ENCODE measurements around the gene FHL2. TPM values are rescaled to one million over a fixed set of nuclear protein-coding genes. Genes with fewer than 3 reads are reported as not detected.

FHL2 gene
- total and polyA plus RNA-seq, 9 of the 15 experiments (the other 6 are each of a cell fraction or from before 2014, with no cell fraction given) = 7.5 to 33.1 (median 23.9) TPM

DNA sequence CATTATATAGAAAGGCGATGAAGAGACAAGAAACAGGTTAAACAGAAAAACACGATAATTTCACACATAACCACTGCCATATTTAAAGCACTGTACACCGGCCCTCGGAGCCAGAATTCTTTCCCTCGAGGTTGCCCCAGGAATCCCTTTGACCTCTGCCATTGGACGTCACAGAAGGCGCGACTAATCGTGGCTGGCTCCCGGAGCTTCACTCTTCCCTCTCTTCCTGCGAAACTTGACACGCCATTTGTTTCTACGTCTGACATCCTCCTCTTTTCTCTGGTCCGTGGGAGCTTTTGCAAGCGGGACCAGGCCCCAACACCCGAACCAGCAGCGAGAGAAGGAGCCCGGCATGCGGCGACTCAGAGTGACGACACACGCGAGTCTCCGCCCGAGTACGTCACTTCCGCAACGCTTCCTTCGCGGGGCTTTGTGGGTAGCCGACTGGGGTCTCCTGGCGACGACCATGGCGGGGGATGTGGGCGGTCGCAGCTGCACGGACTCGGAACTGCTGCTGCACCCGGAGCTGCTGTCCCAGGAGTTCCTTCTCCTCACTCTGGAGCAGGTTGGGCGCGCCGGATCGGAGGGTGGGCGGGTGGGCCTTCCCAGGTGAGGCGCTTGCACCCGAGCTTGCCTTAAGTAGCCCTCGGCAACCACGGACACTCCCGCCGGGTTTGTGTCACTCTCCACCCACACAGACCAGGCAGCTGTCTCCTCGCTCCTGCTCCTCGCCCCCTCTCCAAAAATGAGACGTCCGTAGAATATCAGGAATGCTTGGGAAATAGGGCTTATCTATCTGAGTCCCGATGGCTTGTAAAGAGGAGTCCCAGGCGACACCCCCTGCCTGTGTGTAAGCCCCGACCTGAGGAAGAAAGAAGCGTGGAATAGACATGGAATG, 61.5 kb downstream of the FHL2 start, which contains the start of gene C2orf49:
Gene C2orf49, plus strand, starts transcription at position 419 of the 898 bp plus-strand sequence. Its CDS starts 48 bp downstream, at position 467.
- DNase-seq (ENCODE audit: extremely low read depth in 1 of 4, low spot score in 3 of 4) (peak; percentile 86 to 93 (median 88)), ATAC-seq (peak; percentile 91), FAIRE-seq (peak; percentile 81)
- H3K27ac ChIP-seq (ENCODE audit: extremely low read depth, low read depth, low read length) = peak within 1 kb of the TSS; percentile 99
- peak within 1 kb of the TSS; percentile 60 for H3K4me3 ChIP-seq
- in situ Hi-C loops (cut with MboI) (no loop called here), intact Hi-C loops (cut with micrococcal nuclease) (no loop called here)
- H3K36me3 ChIP-seq (ENCODE audit: control insufficient read depth, insufficient read depth, low read length) = peaks cover 41% of the 10 kb centered on the region
- H3K4me1 ChIP-seq (replicated peaks in 1 of 2; ENCODE audit: control insufficient read depth in 2 of 2, insufficient read depth in 2 of 2, low read length in 2 of 2) = peaks cover 3 to 24% of the 10 kb centered on the region in 2 experiments; a peak in 3 of 5 replicates
- POLR2A ChIA-PET = interaction anchor here (1.0 to 2.0 kb wide), 4 partner anchors 8 to 22 kb away, joined by 4 to 7 read pairs (median 6); partner anchors contain the start of gene TGFBRAP1
- no TSS peak for BruUV-seq (replicated peaks)
- H3K9me1 ChIP-seq (ENCODE audit: control insufficient read depth, insufficient read depth, low read length) = no peaks in the 10 kb centered on the region
- H3K4me2 ChIP-seq (ENCODE audit: insufficient read depth, low read length) = peak within 1 kb of the TSS; percentile 84
- no peaks in the 10 kb centered on the region for H3K9me3 ChIP-seq (replicated peaks; ENCODE audit: control insufficient read depth, insufficient read depth, low read depth, low read length)
- under 1% methylated on average over 56 of the region's 58 CpGs for WGBS (ENCODE audit: insufficient coverage, low coverage, missing lambda C conversion rate)
- CTCF ChIA-PET (ENCODE audit: low intra/inter-chr PET ratio) = no interaction called here
- no peaks in the 10 kb centered on the region for H3K27me3 ChIP-seq (ENCODE audit: control insufficient read depth in 2 of 2, insufficient read depth in 2 of 2, low read length in 2 of 2)
- no peaks in the 10 kb centered on the region for H4K20me1 ChIP-seq (replicated peaks; ENCODE audit: control insufficient read depth, insufficient read depth, low read length)
- H3K9ac ChIP-seq (ENCODE audit: insufficient read depth in 1 of 2, low read depth in 2 of 2, low read length in 2 of 2) = peak within 1 kb of the TSS; percentile 98 to 99
- H2AFZ ChIP-seq (ENCODE audit: low read depth, low read length) = peak within 1 kb of the TSS; percentile 100
- H3K79me2 ChIP-seq (ENCODE audit: control insufficient read depth, insufficient read depth, low read length) = peaks cover 59% of the 10 kb centered on the region
- TF ChIP-seq GTF2A2 (tag; IDR thresholded peaks at IDR 0.05) (no peak), MXI1 (IDR thresholded peaks at IDR 0.05; ENCODE audit: low read depth, low read length) (peak; percentile 68), ESRRB (CRISPR knock-in tag; IDR thresholded peaks at IDR 0.05; ENCODE audit: borderline replicate concordance) (no peak), DNMT1 (IDR thresholded peaks at IDR 0.05) (no peak), PURB (CRISPR knock-in tag; IDR thresholded peaks at IDR 0.05; ENCODE audit: low read depth) (no peak), EP300 (IDR thresholded peaks at IDR 0.05; ENCODE audit: low read length) (no peak), POLR2H (tag; IDR thresholded peaks at IDR 0.05; ENCODE audit: low read depth) (peak; percentile 68; the same call in 1 of the 2 replicates), SMARCB1 (IDR thresholded peaks at IDR 0.05; ENCODE audit: insufficient read length, low read depth) (no peak), EWSR1 (IDR thresholded peaks at IDR 0.05; ENCODE audit: borderline replicate concordance, low read depth, partially characterized antibody) (no peak), PHTF2 (CRISPR knock-in tag; IDR thresholded peaks at IDR 0.05) (no peak), BDP1 (IDR thresholded peaks at IDR 0.05; ENCODE audit: insufficient read depth, insufficient read length) (no peak), ZNF24 (IDR thresholded peaks at IDR 0.05) (no peak), RFX5 (IDR thresholded peaks at IDR 0.05; ENCODE audit: low read depth, low read length) (no peak), TEAD4 (IDR thresholded peaks at IDR 0.05; ENCODE audit: low read length) (peak; percentile 67), TEAD4 (CRISPR knock-in tag; IDR thresholded peaks at IDR 0.05; ENCODE audit: borderline replicate concordance) (no peak), ZNF77 (CRISPR knock-in tag; IDR thresholded peaks at IDR 0.05) (no peak), U2AF2 (optimal IDR thresholded peaks at IDR 0.05; ENCODE audit: low read depth, low read length) (no peak), XRCC5 (IDR thresholded peaks at IDR 0.05; ENCODE audit: low read depth, low read length) (no peak; the same call in 1 of the 2 replicates), MEIS2 (IDR thresholded peaks at IDR 0.05; ENCODE audit: partially characterized antibody) (no peak), ZFP36 (IDR thresholded peaks at IDR 0.05; ENCODE audit: low read depth, low read length, partially characterized antibody) (no peak), TBP (optimal IDR thresholded peaks at IDR 0.05; ENCODE audit: low read depth, low read length) (peak; percentile 62), POU5F1 (IDR thresholded peaks at IDR 0.05; ENCODE audit: borderline replicate concordance, low read depth, low read length, partially characterized antibody) (no peak), E2F3 (CRISPR knock-in tag; IDR thresholded peaks at IDR 0.05) (peak; percentile 74; the same call in 1 of the 2 replicates)
- TF ChIP-seq, protein P1, sequence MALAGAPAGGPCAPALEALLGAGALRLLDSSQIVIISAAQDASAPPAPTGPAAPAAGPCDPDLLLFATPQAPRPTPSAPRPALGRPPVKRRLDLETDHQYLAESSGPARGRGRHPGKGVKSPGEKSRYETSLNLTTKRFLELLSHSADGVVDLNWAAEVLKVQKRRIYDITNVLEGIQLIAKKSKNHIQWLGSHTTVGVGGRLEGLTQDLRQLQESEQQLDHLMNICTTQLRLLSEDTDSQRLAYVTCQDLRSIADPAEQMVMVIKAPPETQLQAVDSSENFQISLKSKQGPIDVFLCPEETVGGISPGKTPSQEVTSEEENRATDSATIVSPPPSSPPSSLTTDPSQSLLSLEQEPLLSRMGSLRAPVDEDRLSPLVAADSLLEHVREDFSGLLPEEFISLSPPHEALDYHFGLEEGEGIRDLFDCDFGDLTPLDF (CRISPR knock-in tag; IDR thresholded peaks at IDR 0.05) = no peak
